Endothelial cell of umbilical vein (primary cell): ENCODE measurements around the gene PACSIN2. TPM values are rescaled to one million over a fixed set of nuclear protein-coding genes. Genes with fewer than 3 reads are reported as not detected.
"Not testable (repeated sequence)": the region's sequence is repeated elsewhere in the genome, so short reads cannot be mapped to it uniquely, and the experiment has no call there.

Experiments
- BruUV-seq: library from RNA; stranded (reverse); fragments of 400-500 nt; replicated peaks from 2 replicates; lab custom pipeline; 2021; lab: Mats Ljungman, UMichigan
- CTCF ChIA-PET: fragments of 300-600, 350-600 bp; sonication (Branson Sonifier 250); formaldehyde crosslinking; loops from one replicate; lab custom pipeline; 2021; ENCODE audit warnings: antibody characterized with exemption, inconsistent platforms; lab: Charles Lee
- POLR2A ChIA-PET: fragments of 300-600, 350-600 bp; sonication (Branson Sonifier 250); formaldehyde crosslinking; loops from one replicate; lab custom pipeline; 2021; ENCODE audit warnings: antibody characterized with exemption, inconsistent platforms; lab: Charles Lee
- DNase-seq: peaks from one replicate; pipeline ENCODE4 v3.0.0-alpha.2; 2011; ENCODE audit warnings: low read depth, low spot score
- FAIRE-seq: peaks from 2 replicates; lab custom pipeline; 2011; peaks lifted over from hg19 to GRCh38; lab: Jason Lieb, UNC
- H2AFZ ChIP-seq: 2 replicates; pipeline ENCODE4 v1.6.0; 2012; ENCODE audit warnings: low read depth, low read length, control low read depth, inconsistent platforms
- H3K27ac ChIP-seq: 2 replicates; pipeline ENCODE4 v1.5.1; 2011; ENCODE audit warnings: low read depth, mild to moderate bottlenecking, control low read depth, low read length, moderate library complexity; ENCODE audit not compliant: insufficient read depth
- H3K27me3 ChIP-seq, 2 experiments: 2 replicates each; pipeline versions ENCODE4 v1.6.0 to v1.6.1; 2011; ENCODE audit warnings: low read length in 2 of 2, mixed read lengths in 1 of 2; ENCODE audit not compliant: control insufficient read depth in 2 of 2, insufficient read depth in 2 of 2
- H3K36me3 ChIP-seq, 2 experiments: 2 replicates in 1 of 2; 3 replicates in 1 of 2; pipeline ENCODE4 v1.5.1; 2011; ENCODE audit warnings: low read length in 2 of 2, mild to moderate bottlenecking in 1 of 2, moderate library complexity in 1 of 2; ENCODE audit not compliant: control insufficient read depth in 2 of 2, insufficient read depth in 2 of 2; ENCODE audit errors: extremely low read depth in 1 of 2
- H3K4me1 ChIP-seq: 3 replicates; pipeline ENCODE4 v1.5.1; 2011; ENCODE audit warnings: mild to moderate bottlenecking, low read length; ENCODE audit not compliant: control insufficient read depth, insufficient read depth; ENCODE audit errors: extremely low read depth
- H3K4me2 ChIP-seq: 2 replicates; pipeline ENCODE4 v1.6.1; 2011; ENCODE audit warnings: low read length, control low read depth, mixed read lengths; ENCODE audit not compliant: insufficient read depth
- H3K4me3 ChIP-seq, 3 experiments: fragments of 200-600 bp in 1 of 3; sonication (generic), shearing (Covaris generic) in 1 of 3; replicated peaks in 1 of 3; 2 replicates each; pipeline ENCODE4 v1.5.1; 2011 to 2016; ENCODE audit warnings: control low read depth in 3 of 3, low read length in 3 of 3, mild to moderate bottlenecking in 2 of 3, inconsistent platforms in 1 of 3, low read depth in 1 of 3, moderate library complexity in 1 of 3; ENCODE audit not compliant: insufficient read depth in 1 of 3
- H3K79me2 ChIP-seq: 2 replicates; pipeline ENCODE4 v1.6.0; 2012; ENCODE audit warnings: low read length, inconsistent platforms; ENCODE audit not compliant: control insufficient read depth, insufficient read depth
- H3K9ac ChIP-seq: replicated peaks from 2 replicates; pipeline ENCODE3; 2011; ENCODE audit warnings: low read length, control low read depth; ENCODE audit not compliant: insufficient read depth; ENCODE audit errors: extremely low read depth
- H3K9me1 ChIP-seq: replicated peaks from 3 replicates; pipeline ENCODE4 v1.6.0; 2011; ENCODE audit warnings: mild to moderate bottlenecking, low read length; ENCODE audit not compliant: control insufficient read depth, insufficient read depth; ENCODE audit errors: extremely low read depth
- H3K9me3 ChIP-seq: replicated peaks from 2 replicates; pipeline ENCODE4 v1.5.1; 2012; ENCODE audit warnings: low read length, inconsistent platforms; ENCODE audit not compliant: control insufficient read depth, insufficient read depth
- H4K20me1 ChIP-seq: replicated peaks from 2 replicates; pipeline ENCODE3; 2011; ENCODE audit warnings: mild to moderate bottlenecking, low read length; ENCODE audit not compliant: control insufficient read depth, insufficient read depth; ENCODE audit errors: extremely low read depth
- MYC ChIP-seq: IDR thresholded peaks from one replicate; pipeline ENCODE4 v1.6.1; 2011; ENCODE audit warnings: mild to moderate bottlenecking, low read depth, low read length
- dilution Hi-C: fragments of 300-500 bp; cut with MboI; formaldehyde crosslinking; loops from one replicate; pipeline ENCODE4 v1.15.0; 2019; ENCODE audit warnings: low sequenced_read_pairs; ENCODE audit not compliant: extremely low pct_ligation_motif_present
- intact Hi-C: fragments of 100-400 bp; cut with micrococcal nuclease; formaldehyde crosslinking; loops from one replicate; pipeline ENCODE4 v1.10.0; 2022
- polyA plus RNA-seq, 4 experiments: library from polyadenylated mRNA; depleted of rRNA in 3 of 4; stranded (reverse) in 3 of 4; unstranded in 1 of 4; fragments of >200 nt; gene quantifications; 2 replicates each; pipeline versions ENCODE4 v1.2.1 to v1.2.3, GENCODE V29; 2011 to 2012; ENCODE audit warnings: missing spikeins in 1 of 4
- total RNA-seq: library from RNA; stranded (reverse); gene quantifications from 2 replicates; pipeline ENCODE4 v1.2.3, GENCODE V29; 2021

Gene PACSIN2
- total and polyA plus RNA-seq, 2 donors (not counting 3 experiments of a cell fraction or from before 2014, with no cell fraction given) = 46.2 to 64.5 TPM

DNA sequence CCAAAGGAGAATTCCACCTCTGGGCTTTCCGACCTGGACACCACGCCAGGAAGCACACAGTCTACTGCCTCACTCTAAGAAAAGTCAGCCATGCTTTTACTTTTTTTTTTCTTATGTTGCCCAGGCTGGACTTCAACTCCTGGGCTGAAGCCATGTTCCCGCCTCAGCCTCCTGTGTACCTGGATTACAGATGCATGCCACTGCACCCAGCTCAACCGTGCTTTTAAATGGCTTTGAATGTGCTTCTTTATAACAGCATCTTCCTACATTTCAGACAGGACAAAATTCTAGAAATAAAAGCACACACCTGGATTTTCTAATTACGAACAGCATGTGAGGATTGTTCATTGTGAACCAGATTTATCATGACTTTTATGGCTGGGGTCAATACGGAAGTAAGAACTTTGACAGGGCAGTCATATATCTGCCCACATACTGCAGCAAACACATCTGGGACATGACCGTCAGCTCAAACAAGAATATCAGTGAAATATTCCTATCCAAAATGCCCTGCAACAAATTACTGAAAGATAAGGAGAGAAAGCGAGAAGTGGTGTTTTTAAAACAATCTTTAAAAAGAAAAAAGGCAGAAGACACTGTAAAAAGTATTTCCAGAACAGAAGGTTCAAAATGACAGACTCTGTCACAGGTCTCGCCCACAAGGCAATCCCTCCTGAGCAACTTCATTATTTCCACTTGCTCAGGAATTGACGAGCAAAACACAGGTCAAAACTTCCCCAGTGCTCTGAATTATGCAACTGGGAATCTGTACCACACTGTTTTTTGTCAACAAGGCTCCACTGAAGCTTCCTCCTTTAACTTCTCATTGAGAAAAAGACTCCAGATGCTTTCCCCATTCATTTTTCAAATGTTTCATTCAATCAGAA, 42.1 kb downstream of the PACSIN2 start:
- FAIRE-seq (no peak), DNase-seq (no peak)
- ChIA-PET POLR2A (no interaction called here), CTCF (no interaction called here)
- no peak overlapping the region for H2AFZ ChIP-seq
- dilution Hi-C loops (no loop called here), intact Hi-C loops (loop anchor here (2.0 kb wide), 1 partner anchor 40 kb away; no protein-coding TSS in a partner anchor)
- H3K9ac ChIP-seq = no peak overlapping the region
- H3K9me1 ChIP-seq = no peaks in the 10 kb centered on the region
- H3K4me2 ChIP-seq = no peak overlapping the region
- H3K4me1 ChIP-seq = no peaks in the 10 kb centered on the region
- TF ChIP-seq MYC = no peak
- H4K20me1 ChIP-seq = peaks cover 4% of the 10 kb centered on the region
- H3K9me3 ChIP-seq = no peaks in the 10 kb centered on the region
- no peak overlapping the region for H3K4me3 ChIP-seq
- H3K36me3 ChIP-seq = no peaks in the 10 kb centered on the region
- H3K27ac ChIP-seq = no peak overlapping the region
- BruUV-seq = no TSS peak
- no peaks in the 10 kb centered on the region for H3K27me3 ChIP-seq
- H3K79me2 ChIP-seq = peaks cover 44% of the 10 kb centered on the region

DNA sequence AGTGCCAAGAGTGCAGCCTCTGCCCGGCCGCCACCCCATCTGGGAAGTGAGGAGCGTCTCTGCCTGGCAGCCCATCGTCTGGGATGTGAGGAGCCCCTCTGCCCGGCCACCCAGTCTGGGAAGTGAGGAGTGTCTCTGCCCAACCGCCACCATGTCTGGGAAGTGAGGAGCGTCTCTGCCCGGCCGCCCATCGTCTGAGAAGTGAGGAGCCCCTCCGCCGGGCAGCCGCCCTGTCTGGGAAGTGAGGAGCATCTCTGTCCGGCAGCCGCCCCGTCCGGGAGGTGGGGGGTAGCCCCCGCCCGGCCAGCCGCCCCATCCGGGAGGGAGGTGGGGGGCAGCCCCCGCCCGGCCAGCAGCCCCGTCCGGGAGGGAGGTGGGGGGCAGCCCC, 43.5 kb downstream of the PACSIN2 start:
- CTCF ChIA-PET, dilution Hi-C loops, H3K36me3 ChIP-seq, H3K4me2 ChIP-seq, DNase-seq, H3K4me3 ChIP-seq, H3K4me1 ChIP-seq, H4K20me1 ChIP-seq, POLR2A ChIA-PET, H2AFZ ChIP-seq, H3K9ac ChIP-seq, intact Hi-C loops, H3K9me3 ChIP-seq, H3K27ac ChIP-seq, H3K27me3 ChIP-seq, BruUV-seq, FAIRE-seq, H3K9me1 ChIP-seq: not testable (repeated sequence)
- H3K79me2 ChIP-seq = peaks cover 33% of the 10 kb centered on the region
